ENCODE data around the gene FSTL4.

Gene FSTL4

DNA sequence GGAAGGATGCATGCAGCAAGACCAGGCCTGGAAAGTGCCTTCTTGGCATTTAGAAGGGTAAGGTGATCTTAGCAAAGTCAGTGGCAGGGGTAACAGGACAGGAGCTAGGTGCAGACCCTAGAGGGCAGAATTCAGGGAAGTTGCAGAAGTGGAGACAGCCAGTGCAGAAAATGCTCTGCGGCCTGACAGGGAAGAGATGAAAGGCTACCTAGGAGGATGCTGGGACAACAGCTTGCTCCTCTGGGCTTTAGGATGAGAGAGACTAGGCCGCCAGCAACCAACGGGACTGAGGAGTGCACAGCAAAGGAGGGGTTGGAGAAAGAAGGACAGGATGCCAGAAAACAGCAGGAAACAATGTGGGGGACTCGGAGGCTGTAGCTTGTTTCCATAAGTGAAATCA is 219.9 kb downstream of the FSTL4 start:
- no peak for FAIRE-seq
- TF ChIP-seq, protein P1, sequence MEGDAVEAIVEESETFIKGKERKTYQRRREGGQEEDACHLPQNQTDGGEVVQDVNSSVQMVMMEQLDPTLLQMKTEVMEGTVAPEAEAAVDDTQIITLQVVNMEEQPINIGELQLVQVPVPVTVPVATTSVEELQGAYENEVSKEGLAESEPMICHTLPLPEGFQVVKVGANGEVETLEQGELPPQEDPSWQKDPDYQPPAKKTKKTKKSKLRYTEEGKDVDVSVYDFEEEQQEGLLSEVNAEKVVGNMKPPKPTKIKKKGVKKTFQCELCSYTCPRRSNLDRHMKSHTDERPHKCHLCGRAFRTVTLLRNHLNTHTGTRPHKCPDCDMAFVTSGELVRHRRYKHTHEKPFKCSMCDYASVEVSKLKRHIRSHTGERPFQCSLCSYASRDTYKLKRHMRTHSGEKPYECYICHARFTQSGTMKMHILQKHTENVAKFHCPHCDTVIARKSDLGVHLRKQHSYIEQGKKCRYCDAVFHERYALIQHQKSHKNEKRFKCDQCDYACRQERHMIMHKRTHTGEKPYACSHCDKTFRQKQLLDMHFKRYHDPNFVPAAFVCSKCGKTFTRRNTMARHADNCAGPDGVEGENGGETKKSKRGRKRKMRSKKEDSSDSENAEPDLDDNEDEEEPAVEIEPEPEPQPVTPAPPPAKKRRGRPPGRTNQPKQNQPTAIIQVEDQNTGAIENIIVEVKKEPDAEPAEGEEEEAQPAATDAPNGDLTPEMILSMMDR (IDR thresholded peaks at IDR 0.05; ENCODE audit: insufficient read depth, missing control alignments): no peak
- DNase-seq (ENCODE audit: insufficient read length, low spot score): no peak

DNA sequence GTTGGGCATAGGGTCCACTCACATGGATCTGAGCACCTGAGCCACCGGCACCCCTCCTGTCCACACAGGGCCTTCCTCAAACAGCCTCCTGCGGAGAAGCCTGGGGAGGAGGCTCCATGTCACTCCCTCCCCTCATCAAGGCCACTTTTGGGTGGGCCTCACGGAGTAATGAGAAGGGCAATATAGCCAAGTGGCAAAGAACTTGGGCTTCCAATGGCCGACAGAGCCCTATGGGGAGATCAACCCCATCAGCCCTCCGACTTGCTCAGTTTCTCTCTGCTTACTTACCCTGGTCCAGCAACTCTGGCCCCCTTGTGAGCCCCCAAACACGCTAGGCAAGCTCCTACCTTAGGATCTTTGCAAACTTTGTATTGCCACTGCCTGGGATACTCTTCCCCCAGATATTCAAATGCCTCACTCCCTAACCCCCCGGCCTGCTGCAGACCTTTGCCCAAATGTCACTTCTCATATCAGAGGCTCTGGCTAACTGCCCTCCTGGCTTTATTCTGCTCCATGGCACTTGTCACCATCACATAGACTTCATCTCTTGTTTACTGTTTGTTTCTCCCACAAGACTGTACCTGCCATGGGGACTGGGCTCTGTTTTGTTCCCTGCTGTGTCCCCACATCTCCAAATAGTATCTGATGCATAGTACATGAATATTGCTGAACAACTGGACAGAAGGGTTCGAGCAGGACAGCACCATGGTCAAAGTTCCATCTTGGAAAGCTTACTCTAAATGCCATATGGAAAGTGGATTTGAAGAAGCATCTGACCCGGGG is 220.8 kb downstream of the FSTL4 start:
- DNase-seq (ENCODE audit: insufficient read length, low spot score): no peak
- TF ChIP-seq, protein P1 (IDR thresholded peaks at IDR 0.05; ENCODE audit: insufficient read depth, missing control alignments): no peak
- FAIRE-seq: no peak

DNA sequence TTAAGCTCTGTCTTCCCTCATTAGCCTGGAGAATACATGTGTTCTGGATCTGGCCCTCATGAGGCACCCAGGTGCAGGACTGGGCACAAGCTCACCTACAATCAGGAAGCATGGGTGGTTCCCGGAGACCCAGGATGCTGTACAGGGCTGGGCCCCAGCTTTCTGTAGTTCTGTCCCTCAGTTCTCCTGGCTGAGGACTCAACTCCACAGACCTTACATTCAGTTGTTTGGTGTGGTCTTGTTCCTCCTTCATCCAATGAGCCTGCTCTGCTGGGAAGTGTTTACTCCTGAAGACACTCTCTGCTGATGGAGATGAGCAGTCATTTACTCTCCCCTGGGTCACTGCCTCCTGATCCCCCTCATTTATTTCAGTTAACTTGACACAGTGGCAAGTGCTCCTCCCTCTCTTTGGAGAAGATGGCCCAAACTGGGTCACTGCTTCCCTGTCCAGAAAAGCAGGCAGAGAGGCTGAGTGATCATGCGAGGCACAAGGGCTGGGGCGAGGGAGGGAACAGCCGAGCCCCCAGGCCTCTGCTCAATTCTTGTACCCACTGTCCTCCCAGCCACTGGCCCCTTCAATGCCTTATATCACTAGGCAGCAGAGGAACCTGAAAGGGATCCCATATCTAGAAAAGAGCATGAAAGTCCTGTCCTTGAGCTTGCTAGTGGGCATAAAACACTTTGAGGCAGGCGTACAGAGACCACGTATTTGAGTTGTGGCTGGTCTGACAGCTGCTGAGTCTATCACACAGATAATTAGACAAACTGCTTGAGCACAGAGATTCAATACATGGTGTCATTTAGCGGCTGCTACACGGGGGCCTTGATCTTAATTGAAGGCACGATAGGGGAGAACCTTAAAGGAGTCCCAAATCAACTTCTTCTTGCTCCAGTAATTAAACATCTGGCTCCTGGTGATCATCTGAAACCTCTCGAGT is 221.7 kb downstream of the FSTL4 start:
- DNase-seq (ENCODE audit: insufficient read length, low spot score): no peak
- no peak for FAIRE-seq
- TF ChIP-seq, protein P1 (IDR thresholded peaks at IDR 0.05; ENCODE audit: insufficient read depth, missing control alignments): no peak

DNA sequence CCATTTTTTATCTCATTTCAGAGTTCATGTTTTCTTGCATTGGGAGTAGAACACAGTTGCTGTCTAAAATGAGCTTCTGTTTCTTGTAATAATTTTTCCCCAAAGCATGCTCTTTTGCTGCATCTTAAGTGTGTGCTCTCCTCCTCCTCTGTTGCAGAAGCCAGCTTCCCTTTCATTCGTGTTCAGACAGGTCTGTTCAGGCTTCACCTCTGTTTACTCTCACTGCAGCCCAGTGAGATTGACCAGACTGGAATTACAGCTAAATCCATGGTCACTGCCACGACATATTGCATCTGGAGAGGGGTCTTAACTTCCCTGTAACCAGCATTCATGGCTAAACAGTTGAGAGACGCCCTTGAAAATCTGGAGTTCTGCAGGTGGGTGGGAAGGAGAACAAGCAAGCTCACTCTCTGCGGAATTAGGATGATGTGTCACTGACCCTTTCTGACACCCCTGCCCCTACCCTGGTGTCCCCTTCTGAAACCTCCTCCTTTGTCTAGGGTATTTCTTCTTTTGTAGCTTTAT is 223.2 kb downstream of the FSTL4 start:
- TF ChIP-seq, protein P1 (IDR thresholded peaks at IDR 0.05; ENCODE audit: insufficient read depth, missing control alignments): no peak
- DNase-seq (ENCODE audit: insufficient read length, low spot score): no peak
- no peak for FAIRE-seq

DNA sequence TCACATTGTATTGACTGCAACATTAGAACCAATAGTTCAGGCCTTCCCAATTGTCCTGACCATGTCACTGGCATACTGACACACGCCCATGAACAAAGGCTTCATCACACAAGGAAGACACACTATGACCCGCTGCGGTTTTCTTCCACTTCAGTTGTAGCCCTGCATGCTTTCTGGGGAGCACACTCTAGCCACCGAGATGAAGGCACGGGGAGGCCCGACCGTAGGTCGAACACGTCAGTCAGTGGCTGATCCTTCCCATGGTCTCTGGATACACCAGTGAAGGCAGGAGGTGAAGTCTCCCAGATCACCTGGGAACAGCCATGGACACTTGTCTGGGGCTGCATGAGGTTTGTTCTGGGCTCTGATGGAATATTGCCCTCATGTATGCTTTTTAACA is 224.7 kb downstream of the FSTL4 start:
- no peak for FAIRE-seq
- TF ChIP-seq, protein P1 (IDR thresholded peaks at IDR 0.05; ENCODE audit: insufficient read depth, missing control alignments): no peak
- DNase-seq (ENCODE audit: insufficient read length, low spot score): no peak

DNA sequence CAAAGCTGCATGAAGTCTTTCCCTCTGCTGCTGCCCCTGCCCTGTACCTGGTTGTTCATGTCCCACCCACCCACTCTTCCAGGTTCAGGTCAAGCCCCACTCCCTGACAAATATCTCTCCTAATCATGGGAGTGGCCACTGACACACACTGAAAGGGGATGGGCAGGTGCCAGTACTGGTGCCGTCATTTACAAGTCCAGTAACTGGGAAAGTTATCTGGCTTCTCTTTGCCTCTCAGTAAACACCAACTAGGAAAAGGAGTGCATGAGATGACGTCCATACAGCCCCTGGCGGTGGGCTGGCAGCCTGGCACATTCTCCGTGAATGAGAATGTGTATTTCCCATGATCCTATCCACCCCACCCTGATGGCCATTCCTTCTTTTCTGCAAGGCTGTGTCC is 225.2 kb downstream of the FSTL4 start:
- DNase-seq (ENCODE audit: insufficient read length, low spot score): no peak
- TF ChIP-seq, protein P1 (IDR thresholded peaks at IDR 0.05; ENCODE audit: insufficient read depth, missing control alignments): no peak
- no peak for FAIRE-seq

Data from D721Med (cell line).